GM12872 (cell line): ENCODE measurements around the gene QSOX2.

Experiments
- TF ChIP-seq, protein P1 (sequence below): IDR thresholded peaks from 3 replicates; pipeline ENCODE4 v1.5.1; 2011; ENCODE audit warnings: low read depth, mild to moderate bottlenecking, low read length, moderate library complexity; ENCODE audit not compliant: insufficient read depth

Gene QSOX2

GRCh38 chr9:136213733-136214132, 31.9 kb downstream of the QSOX2 start:
- TF ChIP-seq, protein P1, sequence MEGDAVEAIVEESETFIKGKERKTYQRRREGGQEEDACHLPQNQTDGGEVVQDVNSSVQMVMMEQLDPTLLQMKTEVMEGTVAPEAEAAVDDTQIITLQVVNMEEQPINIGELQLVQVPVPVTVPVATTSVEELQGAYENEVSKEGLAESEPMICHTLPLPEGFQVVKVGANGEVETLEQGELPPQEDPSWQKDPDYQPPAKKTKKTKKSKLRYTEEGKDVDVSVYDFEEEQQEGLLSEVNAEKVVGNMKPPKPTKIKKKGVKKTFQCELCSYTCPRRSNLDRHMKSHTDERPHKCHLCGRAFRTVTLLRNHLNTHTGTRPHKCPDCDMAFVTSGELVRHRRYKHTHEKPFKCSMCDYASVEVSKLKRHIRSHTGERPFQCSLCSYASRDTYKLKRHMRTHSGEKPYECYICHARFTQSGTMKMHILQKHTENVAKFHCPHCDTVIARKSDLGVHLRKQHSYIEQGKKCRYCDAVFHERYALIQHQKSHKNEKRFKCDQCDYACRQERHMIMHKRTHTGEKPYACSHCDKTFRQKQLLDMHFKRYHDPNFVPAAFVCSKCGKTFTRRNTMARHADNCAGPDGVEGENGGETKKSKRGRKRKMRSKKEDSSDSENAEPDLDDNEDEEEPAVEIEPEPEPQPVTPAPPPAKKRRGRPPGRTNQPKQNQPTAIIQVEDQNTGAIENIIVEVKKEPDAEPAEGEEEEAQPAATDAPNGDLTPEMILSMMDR: no peak

DNA sequence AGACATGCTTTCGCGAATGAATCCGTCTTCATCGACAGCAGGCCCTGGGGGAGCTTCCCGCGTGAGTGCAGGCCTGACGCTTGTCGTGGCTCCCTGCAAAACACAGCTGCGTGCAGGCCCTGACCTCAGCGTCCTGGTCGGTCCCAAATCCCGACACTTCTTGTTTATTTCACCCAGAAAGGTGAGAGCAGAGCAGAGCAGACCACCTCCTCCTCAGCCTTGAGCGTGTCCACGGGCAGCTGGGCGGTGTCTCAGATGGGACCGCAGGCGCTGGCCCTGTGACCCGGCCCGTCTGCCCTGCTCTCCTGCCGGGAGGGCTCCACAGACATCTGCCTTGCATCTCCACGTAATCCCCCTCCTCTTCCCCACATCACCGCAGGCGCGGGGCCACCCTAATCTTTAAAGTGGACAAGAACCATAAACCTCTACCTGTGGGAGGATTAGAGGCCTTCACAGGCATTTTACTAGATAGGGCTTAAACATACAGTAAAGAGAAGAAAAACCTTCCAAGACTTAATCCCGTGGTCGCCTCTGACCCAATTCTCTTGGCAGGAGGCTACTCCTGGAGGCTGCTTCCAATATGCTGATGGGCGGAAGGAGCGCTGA, 33.2 kb downstream of the QSOX2 start:
- TF ChIP-seq, protein P1: no peak

- TF ChIP-seq, protein P1: no peak
Observed at GRCh38 chr9:136211441-136212344, 33.9 kb downstream of the QSOX2 start.

DNA sequence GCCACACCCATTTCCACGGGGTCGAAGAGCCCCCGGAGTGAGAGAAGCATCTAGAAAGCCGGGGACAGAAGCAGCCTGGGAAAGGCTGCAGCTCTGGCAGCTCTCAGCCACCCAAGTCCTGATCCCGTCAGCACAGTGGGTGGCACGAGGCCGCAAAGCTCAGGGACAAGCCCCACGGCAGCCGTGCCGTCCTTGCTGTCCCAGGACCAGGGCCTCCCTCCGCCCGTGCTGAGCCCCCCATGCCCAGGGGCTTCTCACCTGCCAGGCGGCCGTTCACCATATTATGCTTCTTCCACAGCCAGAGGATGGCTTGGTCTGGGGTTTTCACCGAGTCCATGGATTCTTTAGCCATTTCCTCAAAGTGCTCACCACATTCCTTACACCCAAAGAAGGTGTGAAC, 34.6 kb downstream of the QSOX2 start:
- TF ChIP-seq, protein P1: no peak

- TF ChIP-seq, protein P1: no peak
Observed at GRCh38 chr9:136210276-136210675, 35.3 kb downstream of the QSOX2 start.

- TF ChIP-seq, protein P1: no peak
Observed at GRCh38 chr9:136209786-136210185, 35.8 kb downstream of the QSOX2 start.

GRCh38 chr9:136209232-136209631, 36.4 kb downstream of the QSOX2 start:
- TF ChIP-seq, protein P1: no peak
